Measurements from ENCODE around the gene THAP5.
"Not testable (repeated sequence)": the region's sequence is repeated elsewhere in the genome, so short reads cannot be mapped to it uniquely, and the experiment has no call there.

The THAP5 gene

GRCh38 chr7:108561047-108561619 is 8.4 kb downstream of the THAP5 start:
- H3K4me3 ChIP-seq (ENCODE audit: low read depth, low read length), result no peak overlapping the region
- no peak for TF ChIP-seq CTCF (IDR thresholded peaks at IDR 0.05; ENCODE audit: low read depth, low read length, missing control alignments)
- no peak for DNase-seq (ENCODE audit: low read depth)
- in situ Hi-C loops (cut with HindIII; ENCODE audit: low sequenced_read_pairs), result no loop called here

DNA sequence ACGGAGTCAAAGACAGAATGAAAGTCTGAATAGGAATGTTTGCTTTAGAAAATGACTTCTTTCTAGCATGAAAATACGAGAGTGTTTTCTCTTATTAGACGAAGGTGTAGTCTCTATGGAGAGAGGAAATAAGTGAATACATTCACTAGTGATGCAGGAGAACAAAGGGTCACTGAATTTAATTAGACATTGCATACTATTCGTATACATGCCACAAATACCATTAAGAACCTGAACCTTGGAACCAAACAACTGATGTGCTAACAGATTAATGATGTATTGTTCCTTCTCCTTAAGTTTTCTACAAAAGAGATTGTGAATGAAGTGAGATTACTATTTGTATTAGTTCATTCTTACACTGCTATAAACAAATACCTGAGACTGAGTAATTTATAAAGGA is 10.3 kb downstream of the THAP5 start:
- no peak overlapping the region for H3K4me3 ChIP-seq (ENCODE audit: low read depth, low read length)
- no peak for TF ChIP-seq CTCF (IDR thresholded peaks at IDR 0.05; ENCODE audit: low read depth, low read length, missing control alignments)
- in situ Hi-C loops (cut with HindIII; ENCODE audit: low sequenced_read_pairs), result no loop called here
- no peak for DNase-seq (ENCODE audit: low read depth)

DNA sequence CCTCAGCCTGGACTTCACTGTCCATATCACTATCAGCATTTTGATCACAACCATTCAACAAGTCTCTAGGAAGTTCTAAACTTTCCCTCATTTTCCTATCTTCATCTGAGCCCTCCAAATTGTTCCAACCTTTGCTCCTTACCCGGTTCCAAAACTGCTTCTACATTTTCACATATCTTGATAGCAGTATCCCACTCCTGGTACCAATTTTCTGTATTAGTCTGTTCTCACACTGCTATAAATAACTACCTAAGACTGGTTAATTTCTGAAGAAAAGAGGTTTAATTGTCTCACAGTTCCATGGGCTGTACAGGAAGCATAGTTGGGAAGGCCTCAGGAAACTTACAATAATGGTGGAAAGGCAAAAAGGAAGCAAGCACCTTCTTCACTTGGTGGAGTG is 11.9 kb downstream of the THAP5 start:
- TF ChIP-seq CTCF (IDR thresholded peaks at IDR 0.05; ENCODE audit: low read depth, low read length, missing control alignments), result no peak
- in situ Hi-C loops (cut with HindIII; ENCODE audit: low sequenced_read_pairs), result no loop called here
- no peak for DNase-seq (ENCODE audit: low read depth)
- H3K4me3 ChIP-seq (ENCODE audit: low read depth, low read length), result no peak overlapping the region

DNA sequence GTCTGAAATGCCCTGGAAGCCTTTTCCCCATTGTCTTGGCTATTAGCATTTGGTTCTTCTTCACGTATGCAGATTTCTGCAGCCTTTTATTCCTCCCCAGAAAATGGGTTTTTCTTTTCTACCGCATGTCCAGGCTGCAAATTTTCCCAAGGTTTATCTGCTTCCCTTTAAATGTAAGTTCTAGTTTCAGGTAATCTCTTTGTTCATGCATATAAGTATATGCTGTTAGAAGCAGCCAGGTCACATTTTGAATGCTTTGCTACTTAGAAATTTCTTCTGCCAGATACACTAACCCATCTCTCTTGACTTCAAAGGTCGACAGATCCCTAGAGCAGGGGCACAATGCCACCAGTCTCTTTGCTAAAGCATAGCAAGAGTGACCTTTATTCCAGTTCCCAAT is 12.3 kb downstream of the THAP5 start:
- no peak for DNase-seq (ENCODE audit: low read depth)
- no peak overlapping the region for H3K4me3 ChIP-seq (ENCODE audit: low read depth, low read length)
- TF ChIP-seq CTCF (IDR thresholded peaks at IDR 0.05; ENCODE audit: low read depth, low read length, missing control alignments), result no peak
- in situ Hi-C loops (cut with HindIII; ENCODE audit: low sequenced_read_pairs), result no loop called here

DNA sequence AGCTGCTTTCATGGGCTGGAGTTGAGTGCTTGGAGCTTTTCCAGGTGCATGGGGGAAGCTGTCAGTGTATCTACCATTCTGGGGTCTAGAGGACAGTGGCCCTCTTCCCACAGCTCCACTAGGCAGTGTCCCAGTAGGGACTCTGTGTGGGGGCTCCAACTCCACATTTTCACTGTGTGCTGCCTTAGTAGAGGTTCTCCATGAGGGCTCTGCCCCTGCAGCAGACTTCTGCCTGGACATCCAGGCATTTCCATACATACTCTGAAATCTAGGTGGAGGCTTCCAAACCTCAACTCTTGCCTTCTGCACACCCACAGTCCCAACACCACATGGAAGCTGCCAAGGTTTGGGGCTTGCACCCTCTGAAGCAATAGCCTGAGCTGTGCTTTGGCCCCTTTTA is 12.8 kb downstream of the THAP5 start:
- H3K4me3 ChIP-seq (ENCODE audit: low read depth, low read length); DNase-seq (ENCODE audit: low read depth); in situ Hi-C loops (cut with HindIII; ENCODE audit: low sequenced_read_pairs): not testable (repeated sequence)

DNA sequence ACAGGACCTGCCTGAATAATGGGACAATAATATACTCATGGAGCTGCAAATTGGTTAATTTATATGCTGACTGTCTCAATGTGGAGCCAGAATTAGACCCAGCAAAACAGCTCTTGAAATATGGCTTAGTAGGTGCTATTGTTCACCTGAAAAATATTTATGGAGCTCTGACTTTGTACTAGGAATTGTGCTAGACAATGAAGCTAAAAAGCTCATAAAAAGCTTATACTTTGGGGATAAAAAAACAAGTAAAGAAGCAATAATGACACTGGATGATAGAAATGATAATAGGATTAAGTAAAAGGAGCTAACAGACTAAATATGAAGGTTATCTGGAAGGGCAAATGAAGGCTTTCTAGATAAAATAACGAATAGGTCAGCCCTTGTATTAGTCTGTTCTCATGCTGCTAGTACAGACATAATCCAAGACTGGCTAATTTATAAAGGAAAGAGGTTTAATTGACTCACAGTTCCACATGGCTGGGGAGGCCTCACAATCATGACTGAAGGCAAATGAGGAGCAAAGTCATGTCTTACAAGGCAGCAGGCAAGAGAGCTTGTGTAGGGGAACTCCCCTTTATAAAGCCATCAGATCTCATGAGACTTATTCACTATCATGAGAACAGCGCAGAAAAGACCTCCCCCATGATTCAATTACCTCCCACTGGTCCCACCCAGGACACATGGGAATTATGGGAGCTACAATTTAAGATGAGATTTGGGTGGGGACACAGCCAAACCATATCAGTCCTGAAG is 21.2 kb downstream of the THAP5 start:
- DNase-seq (ENCODE audit: low read depth); in situ Hi-C loops (cut with HindIII; ENCODE audit: low sequenced_read_pairs); H3K4me3 ChIP-seq (ENCODE audit: low read depth, low read length): not testable (repeated sequence)

- no peak for DNase-seq (ENCODE audit: low read depth)
- no peak for TF ChIP-seq CTCF (IDR thresholded peaks at IDR 0.05; ENCODE audit: low read depth, low read length, missing control alignments)
- H3K4me3 ChIP-seq (ENCODE audit: low read depth, low read length), result no peak overlapping the region
- in situ Hi-C loops (cut with HindIII; ENCODE audit: low sequenced_read_pairs), result no loop called here
Observed at GRCh38 chr7:108541478-108541877, 28.0 kb downstream of the THAP5 start.

- DNase-seq (ENCODE audit: low read depth); in situ Hi-C loops (cut with HindIII; ENCODE audit: low sequenced_read_pairs); H3K4me3 ChIP-seq (ENCODE audit: low read depth, low read length): not testable (repeated sequence)
Observed at GRCh38 chr7:108538685-108539084, 30.8 kb downstream of the THAP5 start.

- H3K4me3 ChIP-seq (ENCODE audit: low read depth, low read length); in situ Hi-C loops (cut with HindIII; ENCODE audit: low sequenced_read_pairs); DNase-seq (ENCODE audit: low read depth): not testable (repeated sequence)
Observed at GRCh38 chr7:108538236-108538635, 31.3 kb downstream of the THAP5 start.
